ENCODE measurements around the gene TP53BP1. TPM values are rescaled to one million over a fixed set of nuclear protein-coding genes. Genes with fewer than 3 reads are reported as not detected.

The TP53BP1 gene
- total RNA-seq, 4 donors from 2014 or later = 23.2 to 52.8 (median 39.2) TPM

DNA sequence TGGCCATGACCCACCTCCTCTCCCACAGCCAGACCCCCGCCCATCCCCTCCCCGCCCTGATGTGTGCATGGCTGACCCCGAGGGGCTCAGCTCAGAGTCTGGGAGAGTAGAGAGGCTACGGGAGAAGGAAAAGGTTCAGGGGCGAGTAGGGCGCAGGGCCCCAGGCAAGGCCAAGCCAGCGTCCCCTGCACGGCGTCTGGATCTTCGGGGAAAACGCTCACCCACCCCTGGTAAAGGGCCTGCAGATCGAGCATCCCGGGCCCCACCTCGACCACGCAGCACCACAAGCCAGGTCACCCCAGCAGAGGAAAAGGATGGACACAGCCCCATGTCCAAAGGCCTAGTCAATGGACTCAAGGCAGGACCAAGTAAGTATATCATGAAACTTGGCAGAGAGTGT is 36.2 kb upstream of the TP53BP1 start:
- DNase-seq (ENCODE audit: low spot score) = no peak
- TF ChIP-seq, protein P1, sequence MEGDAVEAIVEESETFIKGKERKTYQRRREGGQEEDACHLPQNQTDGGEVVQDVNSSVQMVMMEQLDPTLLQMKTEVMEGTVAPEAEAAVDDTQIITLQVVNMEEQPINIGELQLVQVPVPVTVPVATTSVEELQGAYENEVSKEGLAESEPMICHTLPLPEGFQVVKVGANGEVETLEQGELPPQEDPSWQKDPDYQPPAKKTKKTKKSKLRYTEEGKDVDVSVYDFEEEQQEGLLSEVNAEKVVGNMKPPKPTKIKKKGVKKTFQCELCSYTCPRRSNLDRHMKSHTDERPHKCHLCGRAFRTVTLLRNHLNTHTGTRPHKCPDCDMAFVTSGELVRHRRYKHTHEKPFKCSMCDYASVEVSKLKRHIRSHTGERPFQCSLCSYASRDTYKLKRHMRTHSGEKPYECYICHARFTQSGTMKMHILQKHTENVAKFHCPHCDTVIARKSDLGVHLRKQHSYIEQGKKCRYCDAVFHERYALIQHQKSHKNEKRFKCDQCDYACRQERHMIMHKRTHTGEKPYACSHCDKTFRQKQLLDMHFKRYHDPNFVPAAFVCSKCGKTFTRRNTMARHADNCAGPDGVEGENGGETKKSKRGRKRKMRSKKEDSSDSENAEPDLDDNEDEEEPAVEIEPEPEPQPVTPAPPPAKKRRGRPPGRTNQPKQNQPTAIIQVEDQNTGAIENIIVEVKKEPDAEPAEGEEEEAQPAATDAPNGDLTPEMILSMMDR (IDR thresholded peaks at IDR 0.05) = no peak
- ATAC-seq (ENCODE audit: low FRiP score) = no peak

DNA sequence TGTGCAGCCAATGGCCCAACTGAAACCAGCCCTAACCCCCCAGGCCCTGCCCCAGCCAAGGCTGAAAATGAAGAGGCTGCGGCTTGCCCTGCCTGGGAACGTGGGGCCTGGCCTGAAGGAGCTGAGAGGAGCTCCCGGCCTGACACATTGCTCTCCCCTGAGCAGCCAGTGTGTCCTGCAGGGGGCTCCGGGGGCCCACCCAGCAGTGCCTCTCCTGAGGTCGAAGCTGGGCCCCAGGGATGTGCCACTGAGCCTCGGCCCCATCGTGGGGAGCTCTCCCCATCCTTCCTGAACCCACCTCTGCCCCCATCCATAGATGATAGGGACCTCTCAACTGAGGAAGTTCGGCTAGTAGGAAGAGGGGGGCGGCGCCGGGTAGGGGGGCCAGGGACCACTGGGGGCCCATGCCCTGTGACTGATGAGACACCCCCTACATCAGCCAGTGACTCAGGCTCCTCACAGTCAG is 35.6 kb upstream of the TP53BP1 start:
- TF ChIP-seq, protein P1 (IDR thresholded peaks at IDR 0.05) = no peak
- no peak for ATAC-seq (ENCODE audit: low FRiP score)
- DNase-seq (ENCODE audit: low spot score) = no peak

GRCh38 chr15:43527802-43528541 is 35.0 kb upstream of the TP53BP1 start:
- TF ChIP-seq, protein P1 (IDR thresholded peaks at IDR 0.05) = no peak
- DNase-seq (ENCODE audit: low spot score) (no peak), ATAC-seq (ENCODE audit: low FRiP score) (no peak)

DNA sequence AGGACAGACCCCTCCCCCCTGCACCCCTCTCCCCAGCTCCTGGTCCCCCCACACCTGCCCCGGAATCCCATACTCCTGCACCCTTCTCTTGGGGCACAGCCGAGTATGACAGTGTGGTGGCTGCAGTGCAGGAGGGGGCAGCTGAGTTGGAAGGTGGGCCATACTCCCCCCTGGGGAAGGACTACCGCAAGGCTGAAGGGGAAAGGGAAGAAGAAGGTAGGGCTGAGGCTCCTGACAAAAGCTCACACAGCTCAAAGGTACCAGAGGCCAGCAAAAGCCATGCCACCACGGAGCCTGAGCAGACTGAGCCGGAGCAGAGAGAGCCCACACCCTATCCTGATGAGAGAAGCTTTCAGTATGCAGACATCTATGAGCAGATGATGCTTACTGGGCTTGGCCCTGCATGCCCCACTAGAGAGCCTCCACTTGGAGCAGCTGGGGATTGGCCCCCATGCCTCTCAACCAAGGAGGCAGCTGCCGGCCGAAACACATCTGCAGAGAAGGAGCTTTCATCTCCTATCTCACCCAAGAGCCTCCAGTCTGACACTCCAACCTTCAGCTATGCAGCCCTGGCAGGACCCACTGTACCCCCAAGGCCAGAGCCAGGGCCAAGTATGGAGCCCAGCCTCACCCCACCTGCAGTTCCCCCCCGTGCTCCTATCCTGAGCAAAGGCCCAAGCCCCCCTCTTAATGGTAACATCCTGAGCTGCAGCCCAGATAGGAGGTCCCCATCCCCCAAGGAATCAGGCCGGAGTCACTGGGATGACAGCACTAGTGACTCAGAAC is 34.3 kb upstream of the TP53BP1 start:
- TF ChIP-seq, protein P1 (IDR thresholded peaks at IDR 0.05) = no peak
- no peak for DNase-seq (ENCODE audit: low spot score)
- ATAC-seq (ENCODE audit: low FRiP score) = no peak

DNA sequence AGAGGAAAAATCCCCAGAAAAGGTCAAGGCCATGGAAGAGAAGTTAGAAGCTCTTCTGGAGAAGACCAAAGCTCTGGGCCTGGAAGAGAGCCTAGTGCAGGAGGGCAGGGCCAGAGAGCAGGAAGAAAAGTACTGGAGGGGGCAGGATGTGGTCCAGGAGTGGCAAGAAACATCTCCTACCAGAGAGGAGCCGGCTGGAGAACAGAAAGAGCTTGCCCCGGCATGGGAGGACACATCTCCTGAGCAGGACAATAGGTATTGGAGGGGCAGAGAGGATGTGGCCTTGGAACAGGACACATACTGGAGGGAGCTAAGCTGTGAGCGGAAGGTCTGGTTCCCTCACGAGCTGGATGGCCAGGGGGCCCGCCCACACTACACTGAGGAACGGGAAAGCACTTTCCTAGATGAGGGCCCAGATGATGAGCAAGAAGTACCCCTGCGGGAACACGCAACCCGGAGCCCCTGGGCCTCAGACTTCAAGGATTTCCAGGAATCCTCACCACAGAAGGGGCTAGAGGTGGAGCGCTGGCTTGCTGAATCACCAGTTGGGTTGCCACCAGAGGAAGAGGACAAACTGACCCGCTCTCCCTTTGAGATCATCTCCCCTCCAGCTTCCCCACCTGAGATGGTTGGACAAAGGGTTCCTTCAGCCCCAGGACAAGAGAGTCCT is 33.4 kb upstream of the TP53BP1 start:
- TF ChIP-seq, protein P1 (IDR thresholded peaks at IDR 0.05) = no peak
- ATAC-seq (ENCODE audit: low FRiP score) (no peak), DNase-seq (ENCODE audit: low spot score) (no peak)

DNA sequence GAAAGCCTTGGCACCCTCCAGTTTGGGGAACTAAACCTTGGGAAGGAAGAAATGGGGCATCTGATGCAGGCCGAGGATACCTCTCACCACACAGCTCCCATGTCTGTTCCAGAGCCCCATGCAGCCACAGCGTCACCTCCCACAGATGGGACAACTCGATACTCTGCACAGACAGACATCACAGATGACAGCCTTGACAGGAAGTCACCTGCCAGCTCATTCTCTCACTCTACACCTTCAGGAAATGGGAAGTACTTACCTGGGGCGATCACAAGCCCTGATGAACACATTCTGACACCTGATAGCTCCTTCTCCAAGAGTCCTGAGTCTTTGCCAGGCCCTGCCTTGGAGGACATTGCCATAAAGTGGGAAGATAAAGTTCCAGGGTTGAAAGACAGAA is 32.2 kb upstream of the TP53BP1 start:
- DNase-seq (ENCODE audit: low spot score) (no peak), ATAC-seq (ENCODE audit: low FRiP score) (no peak)
- TF ChIP-seq, protein P1 (IDR thresholded peaks at IDR 0.05) = no peak

All from omental fat pad (tissue), 4 donors.